NCI-H774 (cell line): Measurements from ENCODE around the gene SH2D2A.

ENCODE experiments used
- DNase-seq: peaks from one replicate; lab custom pipeline; 2025; lab: John Stamatoyannopoulos, UW

SH2D2A gene

DNA sequence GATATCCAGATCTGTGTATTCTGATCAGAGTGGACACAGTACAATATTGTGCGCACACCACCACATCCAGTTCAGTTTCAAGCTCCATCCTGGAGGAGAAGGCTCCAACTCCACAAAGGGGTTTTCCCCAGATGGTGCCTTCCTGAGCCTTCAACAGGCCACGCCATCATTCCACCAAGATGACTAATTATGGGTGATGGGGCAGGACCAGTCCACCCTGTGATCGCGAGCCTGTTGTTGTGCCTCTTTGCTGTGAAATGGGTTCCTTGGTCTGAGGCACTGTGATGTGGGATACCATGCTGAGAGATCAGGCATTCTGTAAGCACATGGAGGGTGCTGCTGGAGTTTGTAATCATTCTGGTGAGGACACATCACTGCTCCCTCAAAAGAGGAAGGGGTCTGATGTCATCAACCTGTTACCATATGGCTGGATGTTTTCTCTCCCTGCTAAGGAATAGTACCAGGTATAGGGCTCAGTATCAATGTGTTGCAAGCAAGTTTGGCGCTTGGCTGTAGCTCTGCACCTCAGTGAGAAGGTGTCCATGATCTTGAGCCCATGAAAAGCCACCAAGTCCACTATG lies 6.7 kb upstream of the SH2D2A start:
- no peak for DNase-seq

DNA sequence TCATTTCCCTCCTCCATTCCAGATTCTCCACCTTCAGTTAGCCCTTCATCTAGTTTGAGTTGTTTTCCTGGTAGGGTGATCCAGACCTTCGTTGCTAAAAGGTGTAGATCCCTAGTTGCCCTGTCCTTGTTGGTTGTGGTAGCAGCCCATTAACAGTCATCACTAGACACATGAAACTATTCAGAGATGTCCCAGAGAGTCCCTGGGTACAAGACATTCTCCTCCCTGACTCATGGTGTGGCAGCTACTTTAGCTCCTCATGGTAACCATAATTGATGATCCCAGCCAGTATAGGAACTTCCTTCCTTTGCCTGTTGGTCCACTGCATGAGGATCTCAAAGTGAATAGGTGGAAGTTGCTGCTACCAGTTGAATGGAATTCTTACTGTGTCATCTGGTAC lies 6.0 kb upstream of the SH2D2A start:
- DNase-seq, result no peak

DNA sequence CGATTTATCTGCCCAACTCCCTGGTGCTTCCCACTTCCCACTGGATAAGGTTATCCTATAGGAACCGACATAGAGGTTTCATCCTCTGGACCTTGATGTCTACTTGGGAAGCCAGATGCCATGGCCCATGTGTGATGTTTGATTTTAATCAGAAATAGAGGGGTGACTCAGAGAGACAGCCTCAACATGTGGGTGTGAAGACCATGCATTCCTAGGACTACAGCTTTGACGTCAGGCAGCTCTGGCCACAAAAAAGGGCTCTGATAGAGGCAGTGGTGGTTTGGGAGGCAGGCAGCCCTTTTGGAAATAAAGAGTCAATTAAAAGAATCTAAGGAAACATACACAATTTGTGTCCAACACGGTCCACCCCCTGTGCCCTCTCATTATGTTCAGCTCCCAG lies 5.2 kb upstream of the SH2D2A start:
- no peak for DNase-seq

DNA sequence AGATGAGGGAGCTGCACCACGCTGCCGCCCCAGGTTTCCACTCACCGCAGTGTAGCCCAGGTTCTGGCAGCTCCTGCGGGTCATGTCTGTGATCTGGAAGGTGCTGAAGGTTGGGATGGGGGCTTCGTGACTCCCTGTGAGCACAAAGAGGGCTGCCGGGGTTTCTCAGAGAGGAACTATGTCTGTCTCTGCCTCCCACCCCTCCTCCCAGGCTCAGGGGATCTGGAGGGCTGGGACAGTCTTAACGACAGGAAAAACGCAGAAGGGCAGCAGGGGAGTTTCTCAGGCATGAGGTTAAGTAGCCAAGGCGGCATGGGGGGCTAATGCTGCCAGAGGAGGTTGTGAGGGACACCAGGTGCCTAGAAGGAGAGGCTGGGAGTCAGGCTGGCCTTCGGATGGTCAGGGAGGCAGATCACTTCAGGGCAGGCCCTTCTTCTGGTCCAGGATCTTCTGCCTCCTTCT lies 656 bp downstream of the SH2D2A start:
- no peak for DNase-seq

DNA sequence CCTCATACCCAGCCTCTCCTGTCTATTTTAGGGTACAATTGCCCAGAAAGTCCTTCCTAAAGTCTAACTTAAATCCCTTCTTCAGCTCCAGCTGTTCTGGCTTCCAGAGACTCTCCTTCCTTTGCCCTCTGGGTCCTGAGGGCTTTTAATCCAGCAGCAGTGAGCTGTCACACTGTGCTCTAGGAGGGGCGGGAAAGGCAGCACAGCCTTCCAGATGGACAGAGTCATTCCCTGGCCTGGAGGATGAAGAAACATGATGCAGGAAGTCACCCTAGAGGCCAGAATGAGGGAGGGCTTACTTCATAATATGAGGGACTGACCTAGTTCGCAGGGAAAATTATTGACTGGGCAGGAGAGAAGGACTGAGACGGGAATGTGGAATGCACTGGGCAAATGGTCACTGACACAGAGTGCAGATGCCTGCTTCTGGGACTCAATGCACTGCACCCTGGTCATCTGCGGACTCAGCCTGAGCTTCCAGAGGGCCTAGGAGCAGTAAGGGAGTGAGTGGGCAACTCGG lies 1.3 kb downstream of the SH2D2A start:
- no peak for DNase-seq

DNA sequence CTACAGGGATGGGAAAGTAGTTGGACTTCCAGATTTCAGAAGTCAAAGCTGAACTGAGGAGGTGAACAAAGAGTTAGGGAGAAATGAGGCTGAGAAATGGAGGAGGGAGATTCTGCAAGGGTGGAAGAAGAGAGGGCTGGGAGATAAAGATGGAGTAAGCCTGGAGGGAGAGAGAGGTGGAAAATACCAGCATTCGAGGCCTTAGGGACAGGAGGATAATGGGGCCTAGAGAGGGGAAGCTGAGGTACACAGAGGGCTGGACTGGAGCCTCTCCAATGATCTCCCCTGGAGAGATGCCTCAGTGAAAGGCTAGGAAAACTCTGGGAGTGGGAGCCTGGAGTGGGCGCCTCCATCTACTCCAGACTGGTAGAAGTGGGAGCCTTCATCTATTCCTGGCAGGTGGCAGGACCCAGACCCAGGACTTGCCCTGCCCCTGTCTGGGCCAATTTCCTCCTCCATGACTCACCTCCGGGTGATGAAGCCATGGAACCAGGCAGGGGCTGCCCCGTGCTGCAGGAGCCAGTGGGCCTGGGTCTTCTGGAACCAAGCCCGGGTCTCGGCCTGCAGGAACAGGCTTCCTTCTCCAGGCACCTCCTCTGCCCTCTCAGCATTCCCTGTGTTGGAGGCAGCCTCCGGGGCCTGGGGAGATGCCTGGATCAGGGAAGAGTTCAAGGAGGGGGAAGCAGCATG lies 1.9 kb downstream of the SH2D2A start:
- no peak for DNase-seq

DNA sequence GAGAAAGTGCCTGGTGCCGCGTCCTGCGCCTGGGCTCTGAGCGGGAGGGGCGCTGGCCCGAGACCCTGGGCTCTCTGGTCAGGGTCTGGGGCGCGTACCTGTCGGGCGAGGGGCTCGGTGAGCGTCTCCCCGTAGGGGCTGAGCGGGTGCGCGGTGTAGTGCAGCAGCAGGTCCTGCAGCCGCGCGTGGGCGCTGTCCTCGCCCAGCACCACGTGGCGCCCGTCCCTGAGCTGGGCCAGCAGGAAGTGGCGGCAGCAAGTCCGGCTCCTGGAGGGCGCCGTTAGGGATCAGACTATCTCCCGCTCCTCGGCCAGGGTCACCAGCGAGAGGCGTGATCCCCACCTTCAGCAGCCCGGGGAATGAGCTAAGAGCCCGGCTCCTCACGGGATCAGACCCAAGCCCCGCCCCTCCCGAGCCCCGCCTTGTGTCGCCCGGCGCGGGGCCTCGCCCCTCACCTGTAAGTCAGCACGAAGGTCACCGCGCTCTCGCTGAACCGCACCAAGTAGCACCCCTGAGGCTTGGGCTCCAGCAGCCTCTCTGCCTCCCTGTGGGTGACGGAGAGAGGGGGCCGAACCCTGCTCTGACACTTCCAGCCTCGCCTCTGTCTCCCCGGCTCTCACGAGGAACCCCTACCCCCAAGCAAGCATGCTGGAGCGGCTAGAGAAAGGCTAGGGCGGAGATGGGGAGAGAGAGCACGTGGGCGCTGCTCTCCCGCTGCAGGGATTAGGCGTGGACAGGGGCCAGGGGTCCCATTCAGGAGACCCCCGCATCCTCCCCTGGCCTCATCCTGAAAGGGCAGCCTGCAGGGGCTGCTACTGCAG lies 2.7 kb downstream of the SH2D2A start:
- peak; percentile 40 for DNase-seq

DNA sequence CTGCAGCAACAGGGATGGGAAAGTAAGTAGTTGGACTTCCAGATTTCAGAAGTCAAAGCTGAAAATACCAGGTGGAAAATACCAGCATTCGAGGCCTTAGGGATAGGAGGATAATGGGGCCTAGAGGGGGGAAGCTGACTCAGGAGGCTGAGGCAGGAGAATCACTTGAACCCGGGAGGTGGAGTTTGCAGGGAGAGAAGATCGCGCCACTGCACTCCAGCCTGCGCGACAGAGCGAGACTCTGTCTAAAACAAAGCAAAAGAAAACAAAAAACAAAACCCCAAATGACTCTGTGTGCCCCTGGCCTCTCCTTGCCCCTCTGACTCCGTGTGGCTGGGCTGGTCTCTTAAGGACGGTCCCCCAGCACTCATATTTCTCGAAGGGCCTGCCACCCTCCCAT lies 3.4 kb downstream of the SH2D2A start:
- DNase-seq, result no peak

DNA sequence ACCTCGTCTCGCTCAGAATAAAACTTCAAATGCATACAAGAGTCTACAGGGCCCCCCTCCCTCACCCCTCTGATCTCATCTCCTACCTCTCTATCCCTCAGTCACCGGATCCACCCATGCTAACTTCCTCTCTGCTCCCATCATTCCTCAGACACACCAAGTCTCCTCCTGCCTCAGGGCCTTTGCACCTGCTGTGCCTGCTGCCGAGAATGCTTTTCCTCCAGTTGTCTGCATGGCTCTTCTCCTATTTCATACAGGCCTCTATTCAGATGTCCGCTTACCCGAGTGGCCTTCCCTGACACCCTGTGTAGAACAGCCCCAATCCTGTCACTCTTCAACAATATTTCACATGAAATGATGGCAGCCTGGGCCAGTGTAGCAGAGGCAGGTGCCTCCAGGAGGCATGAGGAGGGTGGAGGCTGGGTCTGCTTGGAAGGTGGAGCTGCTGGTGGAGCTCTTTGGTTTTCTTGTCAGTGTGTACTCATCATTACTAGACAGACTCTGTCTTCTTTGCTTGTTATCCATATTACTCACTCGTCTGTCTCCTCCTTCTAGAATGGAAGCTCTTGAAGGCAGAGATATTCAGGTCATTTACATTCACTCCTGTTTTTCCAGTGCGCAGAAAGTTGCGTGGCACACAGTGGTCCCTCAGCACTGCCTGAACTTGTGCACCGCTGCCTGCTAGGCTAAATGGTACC lies 4.2 kb downstream of the SH2D2A start:
- DNase-seq, result no peak

DNA sequence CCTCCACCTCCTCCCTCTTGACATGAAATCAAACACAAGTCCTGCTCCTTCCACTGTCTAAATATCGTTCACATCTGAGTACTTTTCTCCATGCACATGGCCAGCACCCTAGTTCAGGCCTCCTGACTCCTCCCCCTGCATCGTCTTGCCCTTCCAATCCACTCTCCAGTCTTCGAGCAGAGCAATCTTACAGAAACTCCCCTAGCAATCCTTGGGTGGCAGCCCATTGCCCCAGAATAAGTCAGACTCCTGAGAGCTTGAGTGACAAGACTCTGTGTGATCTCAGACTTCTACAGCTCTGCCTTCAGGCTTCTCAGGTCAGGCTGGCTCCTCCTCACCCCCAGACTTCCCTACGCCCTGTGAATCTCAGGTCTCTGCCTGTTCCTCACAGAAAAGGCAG lies 5.5 kb downstream of the SH2D2A start:
- no peak for DNase-seq

DNA sequence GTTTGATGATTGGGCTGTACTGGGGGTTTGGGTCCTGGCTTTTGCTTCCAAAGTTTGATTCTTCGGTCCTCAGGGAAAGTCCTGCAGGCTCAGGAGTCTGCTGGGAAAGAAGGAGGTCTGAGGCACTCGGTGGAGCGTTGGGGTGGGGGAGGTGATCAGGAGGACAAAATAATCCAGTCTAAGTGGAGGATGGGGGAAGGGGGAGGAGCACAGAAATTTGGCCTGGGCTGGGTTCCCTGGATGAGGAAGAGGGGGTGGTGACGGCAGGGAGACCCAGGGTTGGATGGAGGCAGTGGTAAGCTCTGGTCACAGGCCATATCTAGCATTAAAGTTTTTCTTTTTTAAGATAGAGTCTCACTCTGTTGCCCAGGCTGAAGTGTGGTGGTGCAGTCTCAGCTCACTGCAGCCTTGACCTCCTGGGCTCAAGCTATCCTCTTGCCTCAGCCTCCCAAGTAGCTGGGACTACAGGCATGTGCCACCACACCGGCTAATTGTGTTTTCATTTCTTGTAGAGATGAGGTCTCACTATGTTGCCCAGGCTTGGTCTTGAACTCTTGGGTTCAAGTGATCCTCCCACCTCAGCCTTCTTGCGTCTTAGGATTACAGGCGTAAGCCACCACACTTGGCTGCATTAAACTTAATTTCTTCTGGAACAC lies 6.8 kb downstream of the SH2D2A start:
- no peak for DNase-seq

DNA sequence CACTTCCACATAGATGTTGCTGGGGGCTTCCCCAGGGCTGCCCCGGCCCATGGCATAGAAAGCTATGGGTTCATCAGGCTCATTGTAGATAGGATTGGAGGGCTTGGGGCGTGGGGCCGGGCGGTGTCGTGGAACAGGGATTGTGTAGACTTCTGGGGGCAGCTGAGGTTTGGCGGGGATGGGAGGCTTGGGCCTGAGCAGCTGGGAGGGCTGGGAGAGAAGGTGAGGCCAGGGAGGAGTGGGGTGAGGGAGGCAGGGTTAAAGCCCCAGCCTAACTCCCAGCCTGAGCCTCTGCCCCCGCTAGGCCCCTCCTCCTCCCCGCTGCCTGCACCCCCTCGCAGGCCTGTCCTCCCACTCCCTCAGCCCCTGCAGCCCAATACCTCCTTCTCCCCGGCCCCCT lies 7.4 kb downstream of the SH2D2A start:
- DNase-seq, result no peak

DNA sequence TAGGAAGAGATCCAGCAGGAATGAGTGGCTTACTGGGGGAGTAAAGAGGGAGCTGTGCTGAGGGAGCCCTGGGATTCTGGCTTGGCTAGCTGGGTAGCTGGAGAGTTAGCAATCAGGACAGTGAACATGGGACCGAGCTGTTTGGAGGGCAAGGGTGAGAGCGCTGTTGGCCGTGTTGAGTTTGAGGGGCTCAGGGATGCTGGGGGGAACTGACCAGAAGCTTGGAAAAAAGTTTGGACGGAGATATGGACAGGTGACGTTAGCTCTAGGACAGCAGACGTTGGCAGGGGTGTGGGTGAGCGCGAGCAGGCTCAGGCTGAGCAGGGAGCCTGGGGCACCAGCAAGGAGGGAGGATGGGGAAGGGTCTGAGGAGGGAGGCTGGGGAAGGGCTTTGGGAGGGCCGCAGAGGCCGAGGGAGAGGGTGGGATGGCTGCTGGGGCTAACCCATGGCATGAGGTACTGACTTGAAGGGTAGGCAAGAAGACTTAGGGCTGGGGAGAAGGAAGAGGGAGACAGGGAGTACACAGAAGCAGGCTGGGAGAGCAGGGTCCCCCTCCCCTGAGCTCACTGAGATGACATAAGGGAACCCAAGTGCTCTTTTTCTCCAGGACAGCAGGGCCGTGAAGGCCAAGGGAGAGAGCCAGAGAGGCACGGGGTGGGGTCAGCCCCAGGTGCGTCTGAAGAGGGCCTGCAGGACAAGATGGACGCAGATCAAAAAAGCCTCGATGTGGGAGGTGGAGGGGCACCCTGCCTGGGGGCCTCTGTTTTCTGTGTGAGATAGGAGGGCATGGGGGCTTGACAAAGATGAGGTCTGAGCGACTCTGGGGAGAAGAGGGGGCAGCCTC lies 8.2 kb downstream of the SH2D2A start:
- no peak for DNase-seq

DNA sequence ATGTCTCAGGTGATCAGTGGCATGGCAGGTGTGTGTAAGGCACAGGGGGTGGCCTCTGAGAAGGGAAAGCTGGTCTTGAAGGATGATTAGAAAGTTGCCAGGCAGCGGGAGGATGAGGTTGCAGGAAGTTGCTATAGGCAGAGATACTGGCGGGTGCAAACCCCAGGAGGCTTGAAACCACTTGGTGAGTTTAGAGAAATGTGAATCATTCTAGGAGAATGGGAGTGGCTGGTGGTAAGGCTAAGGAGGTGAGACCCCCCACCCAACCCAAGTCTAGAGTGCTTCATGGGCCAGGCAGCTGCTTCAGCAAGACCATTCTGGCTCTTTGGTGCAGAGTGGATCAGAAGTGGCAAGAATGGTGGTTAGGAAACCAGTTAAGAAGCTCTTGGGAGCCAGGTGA lies 9.0 kb downstream of the SH2D2A start:
- DNase-seq, result no peak

DNA sequence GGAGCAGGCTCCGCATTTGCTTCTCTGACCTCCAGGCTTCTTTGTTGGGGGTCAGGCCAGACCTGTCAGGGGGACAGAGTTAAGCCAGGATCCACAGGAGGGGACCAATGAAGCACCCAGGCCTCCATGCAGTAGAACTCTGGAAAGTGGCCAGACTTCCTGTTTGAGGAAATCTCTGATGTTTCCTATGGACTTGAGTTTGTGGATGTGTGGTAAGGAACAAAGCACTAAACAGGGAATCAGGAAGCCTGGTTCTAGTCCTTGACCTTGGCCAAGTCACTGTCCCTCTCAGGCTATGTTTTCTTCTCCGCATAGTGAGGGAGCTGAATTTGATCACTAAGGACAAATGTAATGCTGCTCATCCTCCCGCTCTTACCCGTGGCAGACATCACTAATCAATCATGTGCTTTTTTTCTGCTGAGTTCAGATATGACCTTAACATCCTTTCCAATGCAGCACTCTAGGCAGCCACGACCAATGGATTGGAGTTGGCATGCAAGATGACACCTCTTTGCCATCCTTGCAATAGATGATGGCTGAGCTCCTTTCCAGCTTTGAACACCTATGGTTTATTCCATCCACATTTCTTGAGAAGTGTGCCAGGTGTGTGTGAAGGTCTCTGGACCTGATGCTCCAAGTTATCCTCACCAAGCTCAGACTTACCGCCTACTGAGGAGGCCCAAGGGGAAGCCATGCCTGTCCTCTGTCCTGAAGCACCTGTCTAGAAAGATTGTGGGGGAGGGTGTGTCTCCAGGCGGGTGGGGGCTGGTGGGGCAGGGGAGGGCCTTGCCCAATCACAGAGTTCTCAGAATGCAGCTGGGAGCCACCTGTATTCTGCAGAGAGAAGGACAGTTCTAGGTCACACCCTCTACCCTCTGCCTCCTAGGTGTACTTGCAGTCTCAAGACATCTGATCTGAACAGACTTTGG lies 9.9 kb downstream of the SH2D2A start:
- no peak for DNase-seq

DNA sequence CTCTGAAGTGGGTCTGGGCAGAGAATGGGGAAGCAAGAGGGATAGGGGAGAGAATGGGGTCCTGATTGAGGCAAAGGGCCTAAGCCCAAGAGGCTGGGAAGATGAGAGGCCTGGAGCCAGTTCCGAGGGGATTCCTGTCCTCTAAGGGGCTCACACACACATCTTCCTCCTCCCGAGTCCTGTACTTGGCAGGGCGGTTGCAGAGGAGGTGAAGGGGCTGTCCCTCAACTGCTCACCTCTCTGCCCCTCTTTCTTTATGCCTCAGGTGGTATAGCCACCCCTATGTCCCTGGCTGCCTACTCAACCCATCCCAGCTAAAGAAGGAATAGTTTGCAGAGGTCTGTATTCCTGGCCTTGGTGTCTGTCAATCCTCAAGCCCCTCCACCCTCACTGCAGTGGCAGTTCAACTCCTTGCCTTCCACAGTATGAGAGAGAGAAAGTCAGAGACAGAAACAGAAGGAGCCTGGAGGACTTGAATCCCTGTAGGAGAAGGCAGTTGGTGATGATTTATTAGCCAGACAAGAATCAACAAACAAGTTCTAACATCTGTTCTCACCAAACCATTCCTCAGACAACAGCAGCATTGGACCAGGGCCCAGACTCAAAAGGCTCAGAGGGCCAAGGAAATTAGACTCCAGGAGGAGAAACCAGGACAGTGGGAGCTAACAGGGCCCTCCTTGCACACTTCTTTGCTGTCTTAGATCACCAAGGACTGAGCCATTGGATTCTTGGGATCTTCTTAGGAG lies 10.7 kb downstream of the SH2D2A start:
- DNase-seq, result no peak

DNA sequence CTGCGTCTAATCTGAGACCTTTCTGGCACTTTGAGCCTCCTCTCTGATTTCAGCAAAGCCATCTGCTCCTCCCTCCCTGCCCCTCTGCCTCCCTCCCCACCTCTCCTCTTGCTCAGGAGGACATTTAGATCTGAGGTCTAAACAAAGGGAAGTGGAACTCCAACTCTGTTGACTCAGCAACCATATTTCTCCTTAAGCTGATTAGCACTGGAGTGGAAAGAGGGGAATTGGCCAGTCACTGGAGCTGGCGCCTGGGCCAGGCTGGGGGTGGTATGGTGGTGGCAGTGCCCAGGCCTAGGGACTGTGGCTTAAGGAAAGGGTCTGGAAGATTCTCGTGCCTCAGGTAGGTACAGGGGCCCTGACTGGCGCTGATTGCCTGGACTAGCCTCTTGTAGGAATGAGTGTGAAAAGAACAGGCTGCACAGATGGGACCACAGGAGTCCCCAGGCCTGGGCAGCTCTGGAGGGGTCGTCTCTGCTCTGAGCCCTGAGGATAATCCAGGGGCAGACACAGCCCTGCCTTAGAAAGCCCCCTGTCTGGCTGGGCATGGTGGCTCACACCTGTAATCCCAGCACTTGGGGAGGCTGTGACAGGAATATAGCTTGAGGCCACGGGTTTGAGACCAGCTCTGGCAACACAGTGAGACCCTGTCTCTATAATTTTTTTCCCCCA lies 11.9 kb downstream of the SH2D2A start:
- DNase-seq, result peak; percentile 24

DNA sequence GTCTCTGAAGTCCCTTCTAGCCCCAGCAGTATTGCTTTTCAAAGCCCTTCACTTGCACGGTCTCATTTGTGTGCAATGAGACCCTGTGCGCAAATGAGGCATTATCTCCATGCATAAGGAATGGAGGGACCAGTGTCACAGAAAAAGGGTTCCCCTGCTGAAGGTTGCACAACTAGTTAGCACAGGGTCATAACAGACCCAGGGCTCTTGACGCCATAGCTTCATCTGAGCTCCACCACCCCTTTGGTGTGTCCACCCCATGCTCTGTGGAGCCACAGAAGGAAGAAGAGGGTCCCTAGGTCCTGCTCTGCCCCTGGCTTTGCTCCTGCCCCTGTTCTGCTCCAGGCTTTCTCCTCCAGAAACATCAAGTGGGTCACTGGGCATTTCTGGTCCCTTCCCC lies 12.6 kb downstream of the SH2D2A start:
- DNase-seq, result no peak
